ENCODE results near the gene CHGA. TPM values are rescaled to one million over a fixed set of nuclear protein-coding genes. Genes with fewer than 3 reads are reported as not detected.

Gene CHGA
- total RNA-seq, 1 donor from 2014 or later: 0.67 TPM

DNA sequence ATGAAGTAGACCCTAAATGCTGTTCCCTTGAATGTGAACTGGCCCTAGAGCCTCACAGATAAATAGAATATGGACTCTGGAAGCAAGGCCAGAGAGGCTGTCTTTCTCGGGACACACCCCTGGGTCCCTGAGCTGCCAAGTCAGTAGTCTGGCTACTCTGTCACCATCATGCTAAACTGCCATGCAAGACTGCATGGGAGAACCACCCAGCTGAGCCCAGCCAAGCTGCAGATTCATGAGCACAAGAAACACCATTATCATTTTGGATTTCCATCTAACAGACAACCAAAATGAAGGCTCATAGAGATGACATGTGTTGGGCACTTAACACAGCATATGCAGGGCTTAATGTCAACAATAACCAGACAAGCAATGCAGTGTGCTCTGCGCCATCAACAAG lies 53.3 kb downstream of the CHGA start:
- H3K27me3 Mint-ChIP-seq (ENCODE audit: unreplicated experiment): peaks cover 5% of the 10 kb centered on the region
- peaks cover 46% of the 10 kb centered on the region for H3K36me3 Mint-ChIP-seq (ENCODE audit: low read depth, unreplicated experiment)
- peak overlapping the region; percentile 19 for H3K4me3 Mint-ChIP-seq (ENCODE audit: unreplicated experiment)
- TF ChIP-seq, protein P1, sequence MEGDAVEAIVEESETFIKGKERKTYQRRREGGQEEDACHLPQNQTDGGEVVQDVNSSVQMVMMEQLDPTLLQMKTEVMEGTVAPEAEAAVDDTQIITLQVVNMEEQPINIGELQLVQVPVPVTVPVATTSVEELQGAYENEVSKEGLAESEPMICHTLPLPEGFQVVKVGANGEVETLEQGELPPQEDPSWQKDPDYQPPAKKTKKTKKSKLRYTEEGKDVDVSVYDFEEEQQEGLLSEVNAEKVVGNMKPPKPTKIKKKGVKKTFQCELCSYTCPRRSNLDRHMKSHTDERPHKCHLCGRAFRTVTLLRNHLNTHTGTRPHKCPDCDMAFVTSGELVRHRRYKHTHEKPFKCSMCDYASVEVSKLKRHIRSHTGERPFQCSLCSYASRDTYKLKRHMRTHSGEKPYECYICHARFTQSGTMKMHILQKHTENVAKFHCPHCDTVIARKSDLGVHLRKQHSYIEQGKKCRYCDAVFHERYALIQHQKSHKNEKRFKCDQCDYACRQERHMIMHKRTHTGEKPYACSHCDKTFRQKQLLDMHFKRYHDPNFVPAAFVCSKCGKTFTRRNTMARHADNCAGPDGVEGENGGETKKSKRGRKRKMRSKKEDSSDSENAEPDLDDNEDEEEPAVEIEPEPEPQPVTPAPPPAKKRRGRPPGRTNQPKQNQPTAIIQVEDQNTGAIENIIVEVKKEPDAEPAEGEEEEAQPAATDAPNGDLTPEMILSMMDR (IDR thresholded peaks at IDR 0.05; ENCODE audit: unreplicated experiment): no peak
- no peak for DNase-seq (ENCODE audit: low spot score)
- peaks cover 2% of the 10 kb centered on the region for H3K4me1 Mint-ChIP-seq (ENCODE audit: unreplicated experiment)
- no peak overlapping the region for H3K27ac Mint-ChIP-seq (ENCODE audit: unreplicated experiment)
- peaks cover 21% of the 10 kb centered on the region for H3K9me3 Mint-ChIP-seq (ENCODE audit: unreplicated experiment)

DNA sequence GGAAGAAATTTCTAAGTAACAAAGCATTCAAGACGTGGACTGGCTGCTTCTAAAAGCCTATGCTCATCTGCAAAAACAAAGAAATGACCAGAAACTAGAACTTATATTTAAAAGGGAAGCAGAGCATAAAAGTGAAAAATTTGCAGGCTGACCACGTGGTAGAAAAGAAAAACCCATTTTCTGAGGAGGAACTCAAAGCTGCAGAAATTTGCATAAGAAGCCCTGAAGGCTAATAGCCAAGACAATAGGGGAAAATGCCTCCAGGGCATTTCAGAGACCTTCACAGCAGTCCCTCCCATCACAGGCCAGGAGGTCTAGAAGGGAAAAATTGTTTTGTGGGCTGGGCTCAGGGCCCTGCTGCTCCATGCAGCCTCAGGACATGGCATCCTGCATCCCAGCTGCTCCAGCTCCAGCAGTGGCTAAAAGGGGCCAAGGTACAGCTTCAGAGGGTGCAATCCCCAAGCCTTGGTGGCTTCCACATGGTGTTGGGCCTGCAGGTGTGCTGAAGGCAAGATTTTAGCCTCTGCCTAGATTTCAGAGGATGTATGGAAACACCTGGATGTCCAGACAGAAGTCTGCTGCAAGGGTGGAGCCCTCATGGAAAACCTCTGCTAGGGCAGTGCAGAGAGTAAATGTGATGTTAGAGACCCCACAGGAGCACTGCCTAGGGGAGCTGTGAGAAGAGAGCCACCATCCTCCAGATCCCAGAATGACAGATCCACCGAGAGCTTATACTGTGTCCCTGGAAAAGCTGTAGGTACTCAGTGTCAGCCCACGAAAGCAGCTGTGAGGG lies 55.5 kb downstream of the CHGA start:
- Mint-ChIP-seq H3K9me3 (ENCODE audit: unreplicated experiment) (peaks cover 20% of the 10 kb centered on the region), H3K36me3 (ENCODE audit: low read depth, unreplicated experiment) (peaks cover 50% of the 10 kb centered on the region), H3K27ac (ENCODE audit: unreplicated experiment) (no peak overlapping the region), H3K4me1 (ENCODE audit: unreplicated experiment) (no peaks in the 10 kb centered on the region), H3K4me3 (ENCODE audit: unreplicated experiment) (peak overlapping the region; percentile 40), H3K27me3 (ENCODE audit: unreplicated experiment) (peaks cover 7% of the 10 kb centered on the region)
- TF ChIP-seq, protein P1 (IDR thresholded peaks at IDR 0.05; ENCODE audit: unreplicated experiment): no peak
- DNase-seq (ENCODE audit: low spot score): no peak

DNA sequence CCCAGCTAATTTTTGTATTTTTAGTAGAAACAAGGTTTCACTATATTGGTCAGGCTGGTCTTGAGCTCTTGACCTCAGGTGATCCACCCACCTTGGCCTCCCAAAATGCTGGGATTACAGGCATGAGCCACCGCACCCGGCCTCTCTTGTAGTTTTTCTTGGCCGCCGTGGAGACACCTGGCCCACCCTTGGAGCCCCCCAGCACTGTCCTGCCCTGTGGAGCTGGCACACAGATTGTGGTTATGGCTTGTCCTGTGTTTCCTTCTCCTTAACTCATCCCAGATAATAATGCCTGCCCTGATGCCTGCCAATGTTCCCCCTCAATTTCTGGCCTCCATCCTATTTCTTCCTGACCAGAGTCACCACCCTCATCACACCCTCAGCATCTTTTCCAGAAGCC lies 57.9 kb downstream of the CHGA start:
- Mint-ChIP-seq H3K36me3 (ENCODE audit: low read depth, unreplicated experiment) (peaks cover 53% of the 10 kb centered on the region), H3K27ac (ENCODE audit: unreplicated experiment) (no peak overlapping the region)

GRCh38 chr14:92981726-92982125 lies 58.8 kb downstream of the CHGA start:
- TF ChIP-seq, protein P1 (IDR thresholded peaks at IDR 0.05; ENCODE audit: unreplicated experiment): no peak
- Mint-ChIP-seq H3K4me3 (ENCODE audit: unreplicated experiment) (peak overlapping the region; percentile 83), H3K4me1 (ENCODE audit: unreplicated experiment) (no peaks in the 10 kb centered on the region), H3K9me3 (ENCODE audit: unreplicated experiment) (peaks cover 20% of the 10 kb centered on the region), H3K36me3 (ENCODE audit: low read depth, unreplicated experiment) (peaks cover 50% of the 10 kb centered on the region), H3K27me3 (ENCODE audit: unreplicated experiment) (peaks cover 9% of the 10 kb centered on the region), H3K27ac (ENCODE audit: unreplicated experiment) (peak overlapping the region; percentile 78)
- no peak for DNase-seq (ENCODE audit: low spot score)

More for the DNA sequence above, 57.9 kb downstream of the CHGA start:
- DNase-seq (ENCODE audit: low spot score): no peak
- TF ChIP-seq, protein P1 (IDR thresholded peaks at IDR 0.05; ENCODE audit: unreplicated experiment): no peak
- Mint-ChIP-seq H3K4me1 (ENCODE audit: unreplicated experiment) (no peaks in the 10 kb centered on the region), H3K4me3 (ENCODE audit: unreplicated experiment) (peak overlapping the region; percentile 83), H3K27me3 (ENCODE audit: unreplicated experiment) (peaks cover 9% of the 10 kb centered on the region), H3K9me3 (ENCODE audit: unreplicated experiment) (peaks cover 20% of the 10 kb centered on the region)

DNA sequence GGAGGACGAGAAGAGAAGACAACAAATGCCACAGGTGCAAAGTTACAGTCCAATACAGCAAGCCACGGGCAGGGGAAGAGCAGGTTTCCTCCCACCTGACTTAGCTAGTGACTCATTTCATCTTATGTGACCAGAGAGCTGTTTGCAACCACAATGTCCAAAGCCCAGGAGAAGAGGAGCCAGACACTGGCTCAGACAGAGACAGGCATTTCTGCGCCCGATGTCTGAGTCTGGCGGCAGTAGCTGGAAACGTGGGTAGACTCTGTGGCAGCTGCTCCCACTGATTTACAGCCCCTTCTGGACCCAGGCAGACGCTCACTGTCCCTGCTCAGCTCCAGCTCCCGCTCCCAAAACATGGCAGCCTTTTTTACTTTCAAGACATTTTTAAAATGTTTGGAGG lies 60.0 kb downstream of the CHGA start:
- TF ChIP-seq, protein P1 (IDR thresholded peaks at IDR 0.05; ENCODE audit: unreplicated experiment): no peak
- Mint-ChIP-seq H3K9me3 (ENCODE audit: unreplicated experiment) (peaks cover 18% of the 10 kb centered on the region), H3K27ac (ENCODE audit: unreplicated experiment) (no peak overlapping the region), H3K36me3 (ENCODE audit: low read depth, unreplicated experiment) (peaks cover 38% of the 10 kb centered on the region), H3K4me3 (ENCODE audit: unreplicated experiment) (no peak overlapping the region), H3K4me1 (ENCODE audit: unreplicated experiment) (no peaks in the 10 kb centered on the region), H3K27me3 (ENCODE audit: unreplicated experiment) (peaks cover 9% of the 10 kb centered on the region)
- no peak for DNase-seq (ENCODE audit: low spot score)
